Measurements from ENCODE around the gene SLC9A9.

Gene SLC9A9

DNA sequence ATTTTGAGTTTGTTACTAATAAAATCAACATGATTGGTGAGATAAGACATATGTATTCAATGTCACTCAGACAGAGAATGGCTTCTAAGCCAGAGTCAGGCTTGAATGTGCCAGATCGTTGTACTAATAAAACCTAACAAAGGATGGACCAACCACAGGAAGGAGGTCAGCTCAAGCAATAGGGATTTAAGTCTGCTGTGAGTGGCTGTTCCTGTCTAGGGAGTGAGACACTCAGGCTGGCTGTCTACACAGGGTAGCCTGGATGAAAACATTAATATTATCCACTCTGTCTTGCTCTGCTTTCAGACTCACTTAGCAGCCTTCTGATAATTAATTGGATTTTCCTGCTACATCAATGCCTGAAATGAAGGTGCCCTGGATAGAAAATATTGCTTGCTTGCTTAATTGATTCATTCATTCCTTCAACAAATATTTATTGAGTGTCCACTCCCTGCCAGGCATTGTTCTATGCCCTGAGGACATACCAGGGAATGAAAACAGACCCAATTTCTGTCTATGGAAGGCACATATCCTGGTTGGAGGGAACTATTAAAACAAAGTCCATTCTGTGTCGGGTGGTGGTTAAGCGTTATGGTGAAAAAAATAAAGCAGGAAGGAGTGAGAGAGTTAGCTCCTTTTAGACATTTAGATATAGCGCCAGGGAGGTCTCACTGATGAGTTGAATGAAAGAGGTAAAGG is 489.3 kb downstream of the SLC9A9 start:
- H3K4me3 ChIP-seq (ENCODE audit: low read length) = no peak overlapping the region
- H3K36me3 ChIP-seq (ENCODE audit: control insufficient read depth, insufficient read depth, low read length) = no peaks in the 10 kb centered on the region
- H3K4me1 ChIP-seq (ENCODE audit: control insufficient read depth, insufficient read depth, low read length) = no peaks in the 10 kb centered on the region
- H3K9ac ChIP-seq (ENCODE audit: low read length) = no peak overlapping the region
- no peak overlapping the region for H3K27ac ChIP-seq (ENCODE audit: low read depth, low read length)
- no peaks in the 10 kb centered on the region for H3K27me3 ChIP-seq (ENCODE audit: control insufficient read depth, insufficient read depth, low read length)

DNA sequence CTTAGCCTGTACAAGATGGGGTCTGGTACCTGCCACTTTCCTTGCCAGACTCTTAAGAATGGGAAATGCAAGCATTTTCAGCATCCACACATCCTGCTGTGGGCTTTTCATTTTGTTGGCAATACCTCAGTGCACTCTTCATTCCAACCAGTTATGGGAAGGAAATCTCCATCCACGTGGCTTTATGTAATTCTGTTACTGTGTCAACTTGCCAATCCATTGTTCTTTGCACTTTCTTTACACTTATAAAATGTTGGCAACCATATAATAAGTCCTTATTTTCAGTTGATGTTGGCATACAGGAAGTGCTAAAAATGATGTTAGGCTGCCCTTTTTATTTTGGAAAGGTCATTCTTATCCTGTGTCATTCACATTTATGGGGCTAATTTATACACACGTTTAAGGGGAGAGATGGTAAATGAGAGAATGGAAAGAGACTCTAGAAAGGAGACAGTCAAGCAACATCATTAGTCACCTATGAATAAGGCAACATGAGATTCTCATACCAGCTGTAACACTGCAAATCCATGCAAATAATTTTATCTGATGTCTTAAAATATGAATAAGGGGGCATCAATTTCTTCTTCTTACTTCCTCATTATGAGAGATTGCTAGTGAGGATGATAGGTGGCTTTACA is 490.0 kb downstream of the SLC9A9 start:
- H3K27ac ChIP-seq (ENCODE audit: low read depth, low read length) = no peak overlapping the region
- H3K9ac ChIP-seq (ENCODE audit: low read length) = no peak overlapping the region
- H3K27me3 ChIP-seq (ENCODE audit: control insufficient read depth, insufficient read depth, low read length) = no peaks in the 10 kb centered on the region
- no peaks in the 10 kb centered on the region for H3K4me1 ChIP-seq (ENCODE audit: control insufficient read depth, insufficient read depth, low read length)
- no peaks in the 10 kb centered on the region for H3K36me3 ChIP-seq (ENCODE audit: control insufficient read depth, insufficient read depth, low read length)
- H3K4me3 ChIP-seq (ENCODE audit: low read length) = no peak overlapping the region

DNA sequence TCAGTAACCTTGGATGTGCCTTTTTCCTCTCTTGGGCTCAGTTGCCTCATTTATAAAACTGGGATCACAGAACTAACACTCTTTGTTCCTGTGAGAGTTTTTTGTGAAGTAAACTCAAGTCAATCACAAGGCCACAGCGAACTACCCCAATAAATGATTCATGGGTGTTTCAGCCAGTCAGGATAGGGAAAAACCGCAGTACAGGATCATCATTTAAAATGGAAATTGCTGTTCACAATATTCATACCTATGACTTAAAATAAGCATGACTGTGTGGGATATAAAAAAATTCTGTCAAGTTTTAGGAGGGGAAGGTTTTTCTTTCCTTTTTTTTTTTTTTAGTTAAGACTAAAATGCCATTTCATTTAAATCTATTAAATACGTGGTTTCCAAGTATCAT is 490.6 kb downstream of the SLC9A9 start:
- Histone ChIP-seq H3K4me3 (ENCODE audit: low read length) (no peak overlapping the region), H3K27ac (ENCODE audit: low read depth, low read length) (no peak overlapping the region), H3K4me1 (ENCODE audit: control insufficient read depth, insufficient read depth, low read length) (no peaks in the 10 kb centered on the region), H3K27me3 (ENCODE audit: control insufficient read depth, insufficient read depth, low read length) (no peaks in the 10 kb centered on the region), H3K36me3 (ENCODE audit: control insufficient read depth, insufficient read depth, low read length) (no peaks in the 10 kb centered on the region), H3K9ac (ENCODE audit: low read length) (no peak overlapping the region)

DNA sequence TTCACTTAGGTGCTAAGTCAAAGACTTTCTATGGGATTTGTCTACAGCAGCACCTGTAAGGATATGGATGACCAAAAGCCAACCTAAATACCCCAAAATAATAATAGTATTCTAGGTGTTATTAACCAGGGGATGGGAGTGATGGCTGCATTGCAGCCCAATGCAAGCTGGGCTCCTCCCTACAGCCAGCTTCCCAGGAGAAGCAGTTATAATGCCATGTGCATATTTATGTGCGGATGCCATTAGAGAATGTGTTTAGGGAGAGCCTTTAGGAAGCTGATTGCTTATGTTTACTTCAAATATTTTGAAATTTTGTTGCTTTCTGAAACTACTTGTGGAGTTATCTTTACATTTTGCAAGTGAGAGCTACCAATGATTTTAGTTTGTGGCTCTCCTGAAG is 491.4 kb downstream of the SLC9A9 start:
- H3K36me3 ChIP-seq (ENCODE audit: control insufficient read depth, insufficient read depth, low read length) = no peaks in the 10 kb centered on the region
- no peak overlapping the region for H3K4me3 ChIP-seq (ENCODE audit: low read length)
- H3K27me3 ChIP-seq (ENCODE audit: control insufficient read depth, insufficient read depth, low read length) = no peaks in the 10 kb centered on the region
- no peak overlapping the region for H3K27ac ChIP-seq (ENCODE audit: low read depth, low read length)
- no peaks in the 10 kb centered on the region for H3K4me1 ChIP-seq (ENCODE audit: control insufficient read depth, insufficient read depth, low read length)
- no peak overlapping the region for H3K9ac ChIP-seq (ENCODE audit: low read length)

DNA sequence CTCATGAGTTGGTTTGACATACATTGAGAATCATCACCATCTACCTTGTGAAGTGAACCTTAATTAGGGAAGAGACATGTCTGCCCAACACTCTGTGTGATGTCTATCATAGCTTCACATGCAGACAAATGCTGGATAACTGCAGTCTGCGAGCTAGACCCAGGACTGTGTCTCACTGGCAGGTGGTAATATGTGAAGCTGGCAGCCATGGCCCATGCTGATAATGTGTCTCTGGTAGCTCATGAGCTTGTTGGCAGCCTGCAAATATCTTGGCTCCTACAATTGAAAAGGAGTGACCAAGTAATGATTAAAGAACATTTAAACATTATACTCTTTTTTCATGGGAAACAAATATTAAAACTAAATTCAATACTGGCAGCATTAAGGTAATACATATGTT is 493.9 kb downstream of the SLC9A9 start:
- Histone ChIP-seq H3K36me3 (ENCODE audit: control insufficient read depth, insufficient read depth, low read length) (no peaks in the 10 kb centered on the region), H3K27ac (ENCODE audit: low read depth, low read length) (no peak overlapping the region), H3K9ac (ENCODE audit: low read length) (no peak overlapping the region), H3K27me3 (ENCODE audit: control insufficient read depth, insufficient read depth, low read length) (no peaks in the 10 kb centered on the region), H3K4me3 (ENCODE audit: low read length) (no peak overlapping the region), H3K4me1 (ENCODE audit: control insufficient read depth, insufficient read depth, low read length) (no peaks in the 10 kb centered on the region)

DNA sequence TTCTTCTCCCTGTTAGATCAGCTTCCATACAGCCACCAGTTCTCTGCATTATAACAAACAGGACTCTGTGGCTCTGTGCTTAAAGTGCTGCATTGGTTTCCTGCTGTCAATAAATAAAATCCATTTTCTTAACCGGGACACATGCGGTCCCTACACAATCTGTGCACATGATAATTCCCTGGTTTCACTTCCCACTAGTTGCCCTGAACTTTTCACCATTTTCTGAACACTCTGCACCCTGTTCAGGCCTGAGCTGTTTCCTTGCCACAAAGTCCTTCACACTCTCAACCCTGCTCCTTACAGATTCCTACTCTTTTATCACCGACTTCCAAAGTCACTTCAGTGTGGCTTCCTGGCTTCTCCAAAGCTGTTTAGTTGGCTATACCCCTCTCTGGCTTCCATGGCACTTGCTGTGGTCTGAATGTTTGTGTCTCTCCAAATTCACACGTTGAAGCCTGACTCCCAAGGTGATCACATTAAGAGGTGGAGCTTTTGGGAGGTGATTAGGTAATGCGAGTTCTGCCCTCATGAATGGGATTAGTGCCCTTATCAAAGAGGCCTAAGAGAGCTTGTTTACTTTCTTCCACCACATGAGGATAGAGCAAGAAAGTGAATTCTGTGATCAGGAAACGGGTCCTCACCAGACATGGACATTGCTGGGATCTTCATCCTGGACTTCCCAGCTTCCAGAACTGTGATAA is 495.3 kb downstream of the SLC9A9 start:
- Histone ChIP-seq H3K27me3 (ENCODE audit: control insufficient read depth, insufficient read depth, low read length) (no peaks in the 10 kb centered on the region), H3K4me3 (ENCODE audit: low read length) (no peak overlapping the region), H3K9ac (ENCODE audit: low read length) (no peak overlapping the region), H3K36me3 (ENCODE audit: control insufficient read depth, insufficient read depth, low read length) (no peaks in the 10 kb centered on the region), H3K4me1 (ENCODE audit: control insufficient read depth, insufficient read depth, low read length) (no peaks in the 10 kb centered on the region), H3K27ac (ENCODE audit: low read depth, low read length) (no peak overlapping the region)

DNA sequence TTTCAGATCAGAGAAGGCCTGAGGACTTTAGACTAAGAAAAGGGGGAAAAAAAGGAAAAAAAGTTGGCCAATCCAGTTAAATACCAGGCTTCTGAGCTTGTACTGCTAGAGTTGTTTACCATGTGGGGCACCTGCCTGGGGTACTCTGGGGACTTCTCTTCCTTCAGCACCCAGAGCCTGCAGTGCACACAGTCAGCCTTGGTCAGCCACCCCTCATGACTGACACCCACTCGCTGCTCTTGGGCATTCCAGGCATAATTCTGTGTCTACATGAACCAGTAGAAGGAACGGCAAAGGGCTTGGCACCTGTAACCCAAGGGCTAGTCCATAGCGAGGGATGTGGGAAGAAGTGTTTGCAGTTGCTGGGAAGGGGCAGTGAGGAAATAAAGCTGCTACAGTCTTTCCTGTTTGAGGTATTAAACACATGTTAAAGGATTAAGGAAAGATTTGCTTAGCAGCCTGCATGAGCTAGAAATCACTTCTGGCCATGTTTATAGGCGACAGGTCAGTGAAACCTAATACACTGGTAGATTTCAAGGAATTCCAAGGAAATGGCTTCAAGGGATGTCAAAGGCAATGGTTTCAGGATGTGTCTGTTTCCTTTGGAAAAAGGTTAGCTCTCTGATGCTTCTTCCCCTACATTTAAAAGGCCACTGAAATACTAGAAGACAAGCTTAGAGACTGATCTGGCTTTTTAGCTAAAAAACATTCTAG is 496.2 kb downstream of the SLC9A9 start:
- Histone ChIP-seq H3K27me3 (ENCODE audit: control insufficient read depth, insufficient read depth, low read length) (no peaks in the 10 kb centered on the region), H3K9ac (ENCODE audit: low read length) (no peak overlapping the region), H3K36me3 (ENCODE audit: control insufficient read depth, insufficient read depth, low read length) (no peaks in the 10 kb centered on the region), H3K27ac (ENCODE audit: low read depth, low read length) (no peak overlapping the region), H3K4me3 (ENCODE audit: low read length) (no peak overlapping the region), H3K4me1 (ENCODE audit: control insufficient read depth, insufficient read depth, low read length) (no peaks in the 10 kb centered on the region)

DNA sequence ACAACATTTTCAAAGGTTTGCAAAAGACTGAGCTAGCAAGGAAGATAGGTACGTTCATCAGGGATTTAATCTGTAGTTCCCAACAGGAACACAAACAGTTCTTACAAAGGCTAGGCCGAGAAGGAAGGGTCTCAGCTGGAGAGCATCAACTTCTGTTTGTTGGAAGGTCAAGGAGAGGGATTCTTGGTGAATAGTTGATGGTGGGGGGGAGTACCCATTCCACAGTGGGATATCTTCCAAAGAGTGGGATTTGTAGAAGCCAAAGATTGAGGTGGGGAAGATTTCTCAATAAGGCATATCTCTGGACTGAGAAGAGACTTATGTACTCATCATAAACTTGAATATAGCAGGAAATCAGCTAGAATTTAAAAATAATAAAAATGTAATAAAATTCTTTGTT is 496.9 kb downstream of the SLC9A9 start:
- Histone ChIP-seq H3K27me3 (ENCODE audit: control insufficient read depth, insufficient read depth, low read length) (no peaks in the 10 kb centered on the region), H3K27ac (ENCODE audit: low read depth, low read length) (no peak overlapping the region), H3K9ac (ENCODE audit: low read length) (no peak overlapping the region), H3K36me3 (ENCODE audit: control insufficient read depth, insufficient read depth, low read length) (no peaks in the 10 kb centered on the region), H3K4me1 (ENCODE audit: control insufficient read depth, insufficient read depth, low read length) (no peaks in the 10 kb centered on the region), H3K4me3 (ENCODE audit: low read length) (no peak overlapping the region)

DNA sequence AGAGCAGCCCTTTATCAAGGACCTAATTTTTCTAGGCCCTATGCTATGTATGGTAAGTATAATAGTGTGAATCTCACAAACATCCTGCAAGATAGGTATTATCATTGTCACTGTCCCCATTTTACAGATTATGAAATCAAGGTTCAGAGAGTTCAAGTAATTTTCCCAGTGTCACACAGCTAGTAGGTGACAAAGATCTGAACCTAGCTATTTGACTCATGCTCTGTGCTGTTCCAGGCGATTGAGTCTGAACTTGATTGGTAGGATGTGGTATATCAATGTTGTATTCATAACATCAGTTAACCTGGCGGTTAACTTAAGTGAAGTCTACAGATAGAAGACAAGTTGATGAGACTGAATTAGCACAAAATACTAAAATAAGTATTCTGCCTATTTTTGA is 498.8 kb downstream of the SLC9A9 start:
- Histone ChIP-seq H3K9ac (ENCODE audit: low read length) (no peak overlapping the region), H3K27ac (ENCODE audit: low read depth, low read length) (no peak overlapping the region), H3K36me3 (ENCODE audit: control insufficient read depth, insufficient read depth, low read length) (no peaks in the 10 kb centered on the region), H3K4me1 (ENCODE audit: control insufficient read depth, insufficient read depth, low read length) (no peaks in the 10 kb centered on the region), H3K4me3 (ENCODE audit: low read length) (no peak overlapping the region), H3K27me3 (ENCODE audit: control insufficient read depth, insufficient read depth, low read length) (no peaks in the 10 kb centered on the region)

DNA sequence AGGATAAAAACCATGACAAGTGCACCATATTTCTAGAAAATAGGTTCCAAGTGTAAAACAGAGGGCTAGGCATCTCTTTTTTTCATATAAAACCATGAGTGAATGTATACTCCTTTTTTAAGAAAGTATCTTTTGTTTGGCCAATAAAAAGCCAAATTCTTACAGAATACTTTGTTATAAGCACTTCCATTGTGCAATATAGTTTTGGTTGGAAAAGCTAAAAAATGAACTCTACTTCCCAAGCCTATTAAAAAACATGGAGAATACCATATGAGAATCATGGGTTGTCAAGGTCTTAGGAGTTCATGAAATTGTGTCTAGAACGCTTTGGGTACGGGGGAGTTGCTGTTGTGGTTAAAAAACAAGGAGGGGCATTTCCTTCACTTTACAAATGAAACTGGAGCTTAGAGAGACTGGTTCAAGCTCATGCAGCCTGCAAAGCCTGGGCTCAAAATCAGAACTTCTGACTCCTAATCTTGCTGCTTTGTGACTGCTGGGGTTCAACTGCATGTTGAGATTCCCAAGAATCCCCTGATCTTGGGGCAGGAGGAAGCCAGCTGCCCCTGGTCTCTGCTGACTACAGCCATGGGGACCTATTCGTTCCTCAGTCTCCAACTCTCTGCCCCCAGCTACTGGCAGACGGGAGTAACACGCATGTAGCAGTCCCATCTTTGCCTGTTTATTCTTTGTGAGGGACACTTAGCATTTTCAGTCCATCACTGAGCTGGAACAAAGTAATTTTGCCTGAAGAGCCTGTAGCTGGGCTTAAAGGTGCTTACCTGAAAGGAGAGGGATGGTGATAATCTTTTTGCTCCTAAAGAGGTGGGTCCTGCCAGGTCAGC is 499.6 kb downstream of the SLC9A9 start:
- Histone ChIP-seq H3K27ac (ENCODE audit: low read depth, low read length) (no peak overlapping the region), H3K4me3 (ENCODE audit: low read length) (no peak overlapping the region), H3K4me1 (ENCODE audit: control insufficient read depth, insufficient read depth, low read length) (no peaks in the 10 kb centered on the region), H3K27me3 (ENCODE audit: control insufficient read depth, insufficient read depth, low read length) (no peaks in the 10 kb centered on the region), H3K36me3 (ENCODE audit: control insufficient read depth, insufficient read depth, low read length) (no peaks in the 10 kb centered on the region), H3K9ac (ENCODE audit: low read length) (no peak overlapping the region)

DNA sequence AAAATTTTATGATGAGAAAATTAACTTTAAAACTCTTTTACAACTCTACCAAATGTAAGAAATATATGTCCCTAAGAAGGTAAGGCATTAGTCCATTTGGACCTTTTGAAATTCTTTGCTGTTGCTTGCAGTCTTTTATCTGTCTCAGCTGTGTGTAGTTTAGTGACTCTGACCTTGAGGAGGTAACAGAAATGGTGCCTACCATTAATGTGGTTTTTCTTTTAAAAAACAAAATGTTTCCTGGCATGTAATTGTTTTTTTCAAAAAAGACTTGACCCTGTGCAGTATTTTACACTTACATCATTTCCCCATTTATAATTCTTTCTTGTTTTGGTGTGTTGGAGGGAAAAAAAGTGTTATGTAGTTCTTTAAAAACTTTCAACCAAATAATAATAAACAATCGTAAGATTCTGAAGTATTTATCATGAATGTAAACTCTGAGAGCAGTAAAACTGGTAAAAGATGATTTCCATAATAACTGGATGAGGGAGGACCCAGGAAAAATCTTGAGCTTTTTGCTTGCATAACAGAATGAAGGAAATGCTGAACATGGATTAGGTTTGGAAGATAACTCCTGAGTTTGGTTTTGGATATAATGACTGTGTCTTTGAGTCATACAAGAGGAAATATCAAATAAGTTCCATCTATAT is 503.6 kb downstream of the SLC9A9 start:
- Histone ChIP-seq H3K27me3 (ENCODE audit: control insufficient read depth, insufficient read depth, low read length) (no peaks in the 10 kb centered on the region), H3K36me3 (ENCODE audit: control insufficient read depth, insufficient read depth, low read length) (no peaks in the 10 kb centered on the region), H3K4me3 (ENCODE audit: low read length) (no peak overlapping the region), H3K27ac (ENCODE audit: low read depth, low read length) (no peak overlapping the region), H3K4me1 (ENCODE audit: control insufficient read depth, insufficient read depth, low read length) (no peaks in the 10 kb centered on the region), H3K9ac (ENCODE audit: low read length) (no peak overlapping the region)
